Measurements from ENCODE around the gene SEMA3A. TPM values are rescaled to one million over a fixed set of nuclear protein-coding genes. Genes with fewer than 3 reads are reported as not detected.

SEMA3A gene
- total RNA-seq, 4 donors from 2014 or later = 2.9 to 42.5 (median 25.7) TPM

GRCh38 chr7:83957333-83957732 is 237.3 kb downstream of the SEMA3A start:
- no peak for TF ChIP-seq CTCF (IDR thresholded peaks at IDR 0.05; ENCODE audit: low read depth)

GRCh38 chr7:83956104-83956503 is 238.5 kb downstream of the SEMA3A start:
- no peak for TF ChIP-seq CTCF (IDR thresholded peaks at IDR 0.05; ENCODE audit: low read depth)

GRCh38 chr7:83952236-83952635 is 242.4 kb downstream of the SEMA3A start:
- TF ChIP-seq CTCF (IDR thresholded peaks at IDR 0.05; ENCODE audit: low read depth) = no peak

- TF ChIP-seq CTCF (IDR thresholded peaks at IDR 0.05; ENCODE audit: low read depth) = no peak
Observed at GRCh38 chr7:83947260-83947659, 247.3 kb downstream of the SEMA3A start.

- no peak for TF ChIP-seq CTCF (IDR thresholded peaks at IDR 0.05; ENCODE audit: low read depth)
Observed at GRCh38 chr7:83946801-83947200, 247.8 kb downstream of the SEMA3A start.

GRCh38 chr7:83941300-83941699 is 253.3 kb downstream of the SEMA3A start:
- no peak for TF ChIP-seq CTCF (IDR thresholded peaks at IDR 0.05; ENCODE audit: low read depth)

- TF ChIP-seq CTCF (IDR thresholded peaks at IDR 0.05; ENCODE audit: low read depth) = no peak
Observed at GRCh38 chr7:83937930-83938329, 256.7 kb downstream of the SEMA3A start.
